Measurements from ENCODE around the gene KIF22. TPM values are rescaled to one million over a fixed set of nuclear protein-coding genes. Genes with fewer than 3 reads are reported as not detected.

The KIF22 gene
- total RNA-seq, 1 experiment from 2014 or later: 111 TPM

GRCh38 chr16:29841631-29842030, 51.1 kb downstream of the KIF22 start:
- ChIA-PET POLR2A (no interaction called here), CTCF (no interaction called here)
- Histone ChIP-seq H3K9me3 (ENCODE audit: control insufficient read depth, insufficient read depth, low read depth, low read length) (no peaks in the 10 kb centered on the region), H3K27me3 (ENCODE audit: control insufficient read depth, insufficient read depth, low read length) (no peaks in the 10 kb centered on the region), H3K36me3 (ENCODE audit: control insufficient read depth, insufficient read depth, low read length) (no peaks in the 10 kb centered on the region; the same call in 1 of the 2 replicates), H3K4me3 (ENCODE audit: low read depth in 2 of 2, low read length in 2 of 2) (no peak overlapping the region), H3K27ac (ENCODE audit: low read length) (no peak overlapping the region), H3K4me1 (ENCODE audit: control insufficient read depth, insufficient read depth, low read length) (no peaks in the 10 kb centered on the region)
- intact Hi-C loops (cut with micrococcal nuclease; ENCODE audit: unreplicated experiment) (no loop called here), in situ Hi-C loops (cut with HindIII; ENCODE audit: low pct_unique_long_range_greater_than_20kb, low sequenced_read_pairs) (no loop called here)
- no TSS peak for BruUV-seq (replicated peaks)
- no peak for ATAC-seq
- no peak for DNase-seq (ENCODE audit: low read depth, low spot score)
- TF ChIP-seq POLR2AphosphoS5 (IDR thresholded peaks at IDR 0.05; ENCODE audit: low read depth, low read length) (no peak), TCF7L2 (IDR thresholded peaks at IDR 0.05; ENCODE audit: low read depth, low read length) (no peak)
- TF ChIP-seq, protein P1, sequence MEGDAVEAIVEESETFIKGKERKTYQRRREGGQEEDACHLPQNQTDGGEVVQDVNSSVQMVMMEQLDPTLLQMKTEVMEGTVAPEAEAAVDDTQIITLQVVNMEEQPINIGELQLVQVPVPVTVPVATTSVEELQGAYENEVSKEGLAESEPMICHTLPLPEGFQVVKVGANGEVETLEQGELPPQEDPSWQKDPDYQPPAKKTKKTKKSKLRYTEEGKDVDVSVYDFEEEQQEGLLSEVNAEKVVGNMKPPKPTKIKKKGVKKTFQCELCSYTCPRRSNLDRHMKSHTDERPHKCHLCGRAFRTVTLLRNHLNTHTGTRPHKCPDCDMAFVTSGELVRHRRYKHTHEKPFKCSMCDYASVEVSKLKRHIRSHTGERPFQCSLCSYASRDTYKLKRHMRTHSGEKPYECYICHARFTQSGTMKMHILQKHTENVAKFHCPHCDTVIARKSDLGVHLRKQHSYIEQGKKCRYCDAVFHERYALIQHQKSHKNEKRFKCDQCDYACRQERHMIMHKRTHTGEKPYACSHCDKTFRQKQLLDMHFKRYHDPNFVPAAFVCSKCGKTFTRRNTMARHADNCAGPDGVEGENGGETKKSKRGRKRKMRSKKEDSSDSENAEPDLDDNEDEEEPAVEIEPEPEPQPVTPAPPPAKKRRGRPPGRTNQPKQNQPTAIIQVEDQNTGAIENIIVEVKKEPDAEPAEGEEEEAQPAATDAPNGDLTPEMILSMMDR (IDR thresholded peaks at IDR 0.05): no peak
- TF ChIP-seq, protein P2, sequence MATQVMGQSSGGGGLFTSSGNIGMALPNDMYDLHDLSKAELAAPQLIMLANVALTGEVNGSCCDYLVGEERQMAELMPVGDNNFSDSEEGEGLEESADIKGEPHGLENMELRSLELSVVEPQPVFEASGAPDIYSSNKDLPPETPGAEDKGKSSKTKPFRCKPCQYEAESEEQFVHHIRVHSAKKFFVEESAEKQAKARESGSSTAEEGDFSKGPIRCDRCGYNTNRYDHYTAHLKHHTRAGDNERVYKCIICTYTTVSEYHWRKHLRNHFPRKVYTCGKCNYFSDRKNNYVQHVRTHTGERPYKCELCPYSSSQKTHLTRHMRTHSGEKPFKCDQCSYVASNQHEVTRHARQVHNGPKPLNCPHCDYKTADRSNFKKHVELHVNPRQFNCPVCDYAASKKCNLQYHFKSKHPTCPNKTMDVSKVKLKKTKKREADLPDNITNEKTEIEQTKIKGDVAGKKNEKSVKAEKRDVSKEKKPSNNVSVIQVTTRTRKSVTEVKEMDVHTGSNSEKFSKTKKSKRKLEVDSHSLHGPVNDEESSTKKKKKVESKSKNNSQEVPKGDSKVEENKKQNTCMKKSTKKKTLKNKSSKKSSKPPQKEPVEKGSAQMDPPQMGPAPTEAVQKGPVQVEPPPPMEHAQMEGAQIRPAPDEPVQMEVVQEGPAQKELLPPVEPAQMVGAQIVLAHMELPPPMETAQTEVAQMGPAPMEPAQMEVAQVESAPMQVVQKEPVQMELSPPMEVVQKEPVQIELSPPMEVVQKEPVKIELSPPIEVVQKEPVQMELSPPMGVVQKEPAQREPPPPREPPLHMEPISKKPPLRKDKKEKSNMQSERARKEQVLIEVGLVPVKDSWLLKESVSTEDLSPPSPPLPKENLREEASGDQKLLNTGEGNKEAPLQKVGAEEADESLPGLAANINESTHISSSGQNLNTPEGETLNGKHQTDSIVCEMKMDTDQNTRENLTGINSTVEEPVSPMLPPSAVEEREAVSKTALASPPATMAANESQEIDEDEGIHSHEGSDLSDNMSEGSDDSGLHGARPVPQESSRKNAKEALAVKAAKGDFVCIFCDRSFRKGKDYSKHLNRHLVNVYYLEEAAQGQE (IDR thresholded peaks at IDR 0.05; ENCODE audit: insufficient read depth in 1 of 2, low read depth in 2 of 2, low read length in 1 of 2): no peak

DNA sequence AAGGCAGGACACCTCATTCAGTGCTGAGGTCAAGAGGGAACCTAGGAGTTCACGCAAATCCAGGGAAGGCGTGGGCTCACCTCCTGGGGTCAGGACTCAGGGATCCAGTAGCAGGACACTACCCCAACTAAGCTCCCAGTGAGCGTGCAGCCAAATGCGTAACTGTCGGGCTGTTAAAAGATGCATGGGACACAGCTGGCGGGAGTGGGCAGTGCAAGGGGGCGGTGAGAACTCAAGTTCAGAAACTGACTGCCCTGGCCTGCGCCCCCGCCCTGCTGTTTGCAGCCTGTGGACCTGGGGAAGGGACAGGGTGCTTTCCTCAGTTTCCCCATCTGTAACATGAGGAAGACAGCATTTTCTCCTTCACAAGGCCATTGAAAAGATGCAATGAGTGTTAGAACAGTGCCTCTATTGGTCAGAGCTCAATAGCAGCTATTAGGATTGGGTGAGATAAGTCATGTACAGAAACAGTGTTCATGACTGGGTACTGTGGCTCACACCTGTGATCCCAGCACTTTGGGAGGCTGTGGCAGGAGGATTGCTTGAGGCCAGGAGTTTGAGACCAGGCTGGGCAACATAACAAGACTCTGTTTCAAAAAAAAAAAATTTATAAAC, 52.3 kb downstream of the KIF22 start:
- ATAC-seq (no peak; the same call in 1 of the 2 replicates), DNase-seq (ENCODE audit: low read depth, low spot score) (no peak)
- TF ChIP-seq POLR2AphosphoS5 (IDR thresholded peaks at IDR 0.05; ENCODE audit: low read depth, low read length): no peak
- no peak for TF ChIP-seq TCF7L2 (IDR thresholded peaks at IDR 0.05; ENCODE audit: low read depth, low read length)
- TF ChIP-seq, protein P2 (IDR thresholded peaks at IDR 0.05; ENCODE audit: insufficient read depth in 1 of 2, low read depth in 2 of 2, low read length in 1 of 2): no peak
- TF ChIP-seq, protein P1 (IDR thresholded peaks at IDR 0.05): no peak
- no peak for TF ChIP-seq SIN3A (IDR thresholded peaks at IDR 0.05; ENCODE audit: borderline replicate concordance, insufficient read depth, low read depth, low read length)
- ChIA-PET POLR2A (no interaction called here), CTCF (interaction anchor here (0.9 kb wide), 1 partner anchor 122 kb away, joined by 3 read pairs; no protein-coding TSS in a partner anchor)
- no peak overlapping the region for H3K27ac ChIP-seq (ENCODE audit: low read length)
- no peaks in the 10 kb centered on the region for H3K9me3 ChIP-seq (ENCODE audit: control insufficient read depth, insufficient read depth, low read depth, low read length)
- intact Hi-C loops (cut with micrococcal nuclease; ENCODE audit: unreplicated experiment): no loop called here
- in situ Hi-C loops (cut with HindIII; ENCODE audit: low pct_unique_long_range_greater_than_20kb, low sequenced_read_pairs): no loop called here
- no peaks in the 10 kb centered on the region for H3K27me3 ChIP-seq (ENCODE audit: control insufficient read depth, insufficient read depth, low read length)
- H3K4me1 ChIP-seq (ENCODE audit: control insufficient read depth, insufficient read depth, low read length): no peaks in the 10 kb centered on the region
- no peaks in the 10 kb centered on the region; the same call in 1 of the 2 replicates for H3K36me3 ChIP-seq (ENCODE audit: control insufficient read depth, insufficient read depth, low read length)
- H3K4me3 ChIP-seq (ENCODE audit: low read depth in 2 of 2, low read length in 2 of 2): no peak overlapping the region
- BruUV-seq (replicated peaks): no TSS peak
